Neuronal stem cell (in vitro differentiated cells): ENCODE data around the gene STARD13.

Source experiments
- DNase-seq: peaks from one replicate; pipeline ENCODE4 v3.0.0-alpha.2; 2013; ENCODE audit warnings: low spot score
- H2AFZ ChIP-seq: one replicate; pipeline ENCODE4 v1.6.1; 2013; ENCODE audit warnings: mild to moderate bottlenecking, low read length, inconsistent platforms
- H2AK5ac ChIP-seq: 2 replicates; pipeline ENCODE4 v1.6.1; 2013; ENCODE audit warnings: low read depth, mild to moderate bottlenecking, inconsistent platforms, low read length, moderate library complexity, mixed read lengths
- H2BK120ac ChIP-seq: 2 replicates; pipeline ENCODE4 v1.6.1; 2013; ENCODE audit warnings: low read depth, mild to moderate bottlenecking, inconsistent platforms, low read length, moderate library complexity, mixed read lengths
- H2BK12ac ChIP-seq: one replicate; pipeline ENCODE4 v1.6.1; 2013; ENCODE audit warnings: low read length, inconsistent platforms
- H2BK15ac ChIP-seq: 2 replicates; pipeline ENCODE4 v1.6.1; 2013; ENCODE audit warnings: mild to moderate bottlenecking, low read length, inconsistent platforms, mixed read lengths
- H2BK5ac ChIP-seq: one replicate; pipeline ENCODE4 v1.6.1; 2013; ENCODE audit warnings: inconsistent platforms, mild to moderate bottlenecking, low read length, moderate library complexity
- H3K14ac ChIP-seq: one replicate; pipeline ENCODE4 v1.6.1; 2013; ENCODE audit warnings: low read length, inconsistent platforms
- H3K18ac ChIP-seq: 2 replicates; pipeline ENCODE4 v1.6.1; 2013; ENCODE audit warnings: low read length, inconsistent platforms
- H3K23ac ChIP-seq: 2 replicates; pipeline ENCODE4 v1.6.1; 2013; ENCODE audit warnings: low read depth, mild to moderate bottlenecking, mixed read lengths, low read length, inconsistent platforms; ENCODE audit not compliant: poor library complexity
- H3K27ac ChIP-seq: replicated peaks from 3 replicates; pipeline ENCODE4 v1.5.1; 2013; ENCODE audit warnings: low read length, inconsistent platforms
- H3K27me3 ChIP-seq, 3 experiments: 2 replicates each; pipeline ENCODE4 v1.6.1; 2013; ENCODE audit warnings: low read length in 3 of 3, mild to moderate bottlenecking in 2 of 3, inconsistent platforms in 1 of 3, low read depth in 1 of 3, mixed read lengths in 1 of 3, moderate library complexity in 1 of 3; ENCODE audit not compliant: control insufficient read depth in 3 of 3, insufficient read depth in 3 of 3
- H3K36me3 ChIP-seq, 2 donors: replicated peaks in 1 of 2; 2 replicates each; pipeline ENCODE4 v1.6.1; 2013; ENCODE audit warnings: low read length in 2 of 2; ENCODE audit not compliant: control insufficient read depth in 2 of 2, insufficient read depth in 2 of 2
- H3K4ac ChIP-seq: 2 replicates; pipeline ENCODE4 v1.6.1; 2013; ENCODE audit warnings: inconsistent platforms, mild to moderate bottlenecking, low read length, moderate library complexity
- H3K4me1 ChIP-seq, 2 donors: 1 replicate in 1 of 2; 2 replicates in 1 of 2; pipeline ENCODE4 v1.6.1; 2013; ENCODE audit warnings: low read length in 2 of 2, low read depth in 1 of 2; ENCODE audit not compliant: control insufficient read depth in 2 of 2, insufficient read depth in 1 of 2
- H3K4me2 ChIP-seq: one replicate; pipeline ENCODE4 v1.6.1; 2013; ENCODE audit warnings: mild to moderate bottlenecking, low read length, inconsistent platforms; ENCODE audit not compliant: insufficient read depth, poor library complexity, severe bottlenecking
- H3K4me3 ChIP-seq, 2 donors: 2 replicates each; pipeline ENCODE4 v1.5.1; 2013; ENCODE audit warnings: low read length in 2 of 2, mild to moderate bottlenecking in 2 of 2, inconsistent platforms in 1 of 2, moderate library complexity in 1 of 2
- H3K79me1 ChIP-seq: one replicate; pipeline ENCODE4 v1.6.1; 2013; ENCODE audit warnings: low read depth, mild to moderate bottlenecking, inconsistent platforms, low read length, moderate library complexity
- H3K9ac ChIP-seq: one replicate; pipeline ENCODE4 v1.6.1; 2013; ENCODE audit warnings: mild to moderate bottlenecking, low read depth, low read length, inconsistent platforms; ENCODE audit not compliant: poor library complexity
- H3K9me3 ChIP-seq, 2 donors: replicated peaks in 1 of 2; 2 replicates each; pipeline versions ENCODE3 to v1.6.1; 2013; ENCODE audit warnings: low read length in 2 of 2, mild to moderate bottlenecking in 2 of 2, inconsistent platforms in 1 of 2, low read depth in 1 of 2, mixed read lengths in 1 of 2, moderate library complexity in 1 of 2; ENCODE audit not compliant: control insufficient read depth in 2 of 2, insufficient read depth in 1 of 2
- H4K8ac ChIP-seq: one replicate; pipeline ENCODE4 v1.6.1; 2013; ENCODE audit warnings: low read depth, mild to moderate bottlenecking, inconsistent platforms, low read length, moderate library complexity
- H4K91ac ChIP-seq: one replicate; pipeline ENCODE4 v1.6.1; 2013; ENCODE audit warnings: low read length, low read depth, mild to moderate bottlenecking, inconsistent platforms; ENCODE audit not compliant: poor library complexity
- WGBS, 2 donors: extraction: QIAGEN DNeasy Blood & Tissue Kit; methylation state at CpG; one replicate each; pipeline ENCODE4 v1.1.7; 2013; ENCODE audit warnings: missing lambda C conversion rate in 2 of 2, mixed read lengths in 1 of 2; ENCODE audit not compliant: insufficient read length in 2 of 2, insufficient replicate concordance in 1 of 2; ENCODE audit errors: extremely low coverage in 2 of 2; 5-methylcytosine and 5-hydroxymethylcytosine counted together

The STARD13 gene

DNA sequence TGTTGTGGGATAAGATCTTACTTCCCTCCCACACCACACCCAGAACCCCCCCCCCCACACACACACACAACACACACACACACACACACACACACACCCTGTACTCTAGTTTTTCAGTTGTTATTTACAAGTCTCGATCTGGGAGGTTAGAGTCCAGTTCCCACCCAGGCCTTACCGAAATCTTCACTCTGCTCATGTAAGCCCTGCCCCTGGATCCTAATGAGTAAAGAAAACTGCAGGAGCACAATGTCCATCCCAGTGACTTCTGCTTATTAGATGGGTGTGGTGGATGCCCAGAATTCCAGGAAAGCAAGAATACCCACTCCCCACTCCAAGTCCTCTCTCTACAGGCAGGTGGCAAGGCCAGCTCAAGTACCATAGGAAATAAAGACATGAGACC, 23.0 kb downstream of the STARD13 start:
- WGBS, 2 donors, result no CpG with 5 or more reads among the region's 2 CpGs
- H2BK15ac ChIP-seq, result no peak overlapping the region
- peaks cover 0 to 9% (median 0%) of the 10 kb centered on the region in 3 experiments for H3K27me3 ChIP-seq
- H2AK5ac ChIP-seq, result no peak overlapping the region
- no peak for DNase-seq
- no peak overlapping the region for H2AFZ ChIP-seq
- H4K8ac ChIP-seq, result no peak overlapping the region
- no peak overlapping the region for H2BK12ac ChIP-seq
- no peak overlapping the region for H3K4me2 ChIP-seq
- no peak overlapping the region for H3K18ac ChIP-seq
- H3K79me1 ChIP-seq, result no peaks in the 10 kb centered on the region
- H3K14ac ChIP-seq, result no peak overlapping the region
- H3K9me3 ChIP-seq, result no peaks in the 10 kb centered on the region
- no peak overlapping the region for H3K23ac ChIP-seq
- H4K91ac ChIP-seq, result no peak overlapping the region
- peaks cover 6 to 20% of the 10 kb centered on the region in 2 donors for H3K4me1 ChIP-seq
- H3K27ac ChIP-seq, result no peak overlapping the region
- H3K36me3 ChIP-seq, result no peaks in the 10 kb centered on the region
- no peak overlapping the region for H3K9ac ChIP-seq
- no peak overlapping the region for H2BK120ac ChIP-seq
- no peak overlapping the region for H2BK5ac ChIP-seq
- H3K4me3 ChIP-seq, result no peak overlapping the region
- H3K4ac ChIP-seq, result no peak overlapping the region

DNA sequence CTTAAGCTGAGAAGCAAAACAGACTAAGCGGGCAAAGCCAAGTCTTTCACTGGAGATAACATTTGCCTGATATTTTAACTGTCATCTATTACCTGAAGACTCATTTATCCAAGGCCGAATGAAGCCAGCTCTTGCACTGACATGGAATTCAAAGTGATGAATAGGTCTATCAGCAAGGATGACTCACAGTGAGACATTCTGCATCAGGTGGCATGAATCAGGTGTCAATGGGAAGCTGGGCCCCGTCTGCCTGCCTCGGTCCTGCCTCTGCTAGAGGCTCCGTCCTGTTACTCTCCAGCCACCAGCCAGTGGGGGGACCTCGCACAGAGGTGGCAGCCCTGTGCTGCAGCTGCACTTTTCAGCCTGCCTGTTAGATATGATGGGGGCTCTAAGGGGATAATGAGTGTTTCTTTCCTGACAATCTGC, 23.5 kb downstream of the STARD13 start:
- no peak overlapping the region for H3K27ac ChIP-seq

DNA sequence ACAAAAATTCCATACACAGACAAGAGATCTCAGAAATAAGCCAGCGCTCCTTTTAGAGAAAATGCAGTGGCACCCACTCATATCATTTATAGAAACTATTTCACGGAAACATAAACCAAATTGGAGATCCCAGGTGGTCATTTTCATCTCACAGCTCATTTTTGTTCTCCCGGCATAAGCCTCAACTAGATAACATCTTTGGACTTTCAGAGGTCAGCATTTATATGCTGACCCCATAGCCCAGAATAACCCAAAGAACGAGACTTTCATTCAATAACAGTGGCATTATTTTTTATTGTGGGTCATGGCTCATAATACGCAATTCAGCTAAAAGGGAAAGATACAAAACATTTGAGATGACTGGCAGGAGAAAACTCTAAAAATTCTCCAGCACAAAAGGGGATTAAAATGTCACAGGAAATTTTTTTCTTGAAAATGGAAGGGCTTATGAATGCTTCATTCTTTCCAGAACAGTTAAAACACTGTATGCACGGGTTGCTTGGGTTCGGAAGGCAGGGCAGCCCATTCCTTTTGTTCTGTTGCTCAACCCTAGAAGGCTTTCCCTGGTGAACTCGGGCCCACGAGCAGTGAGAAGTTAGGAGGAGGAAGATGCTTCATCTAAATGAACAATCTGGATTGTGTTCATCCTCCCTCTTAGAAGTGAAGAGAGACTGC, 24.0 kb downstream of the STARD13 start:
- DNase-seq, result no peak
- peaks cover 0 to 9% (median 0%) of the 10 kb centered on the region in 3 experiments for H3K27me3 ChIP-seq
- H3K23ac ChIP-seq, result no peak overlapping the region
- no peak overlapping the region for H2BK5ac ChIP-seq
- H3K4ac ChIP-seq, result no peak overlapping the region
- H2BK15ac ChIP-seq, result no peak overlapping the region
- no peaks in the 10 kb centered on the region for H3K9me3 ChIP-seq
- H2BK12ac ChIP-seq, result no peak overlapping the region
- H3K4me1 ChIP-seq, result peaks cover 6 to 30% of the 10 kb centered on the region in 2 donors
- H2BK120ac ChIP-seq, result no peak overlapping the region
- H4K91ac ChIP-seq, result no peak overlapping the region
- no CpG with 5 or more reads among the region's 9 CpGs for WGBS, 2 donors
- H4K8ac ChIP-seq, result no peak overlapping the region
- H3K4me3 ChIP-seq, result no peak overlapping the region
- no peaks in the 10 kb centered on the region for H3K36me3 ChIP-seq
- H3K4me2 ChIP-seq, result no peak overlapping the region
- no peak overlapping the region for H3K18ac ChIP-seq
- no peaks in the 10 kb centered on the region for H3K79me1 ChIP-seq
- H3K9ac ChIP-seq, result no peak overlapping the region
- H2AFZ ChIP-seq, result no peak overlapping the region
- no peak overlapping the region for H2AK5ac ChIP-seq
- no peak overlapping the region for H3K14ac ChIP-seq
- no peak overlapping the region for H3K27ac ChIP-seq

More for the DNA sequence above, 23.5 kb downstream of the STARD13 start:
- no CpG with 5 or more reads among the region's 6 CpGs for WGBS, 2 donors
- Histone ChIP-seq H3K79me1 (no peaks in the 10 kb centered on the region), H3K23ac (no peak overlapping the region), H2BK120ac (no peak overlapping the region), H3K4me2 (no peak overlapping the region), H3K18ac (no peak overlapping the region), H3K9me3 (no peaks in the 10 kb centered on the region), H3K14ac (no peak overlapping the region), H2BK12ac (no peak overlapping the region), H3K4me3 (no peak overlapping the region), H3K4ac (no peak overlapping the region), H4K8ac (no peak overlapping the region), H4K91ac (no peak overlapping the region), H2BK15ac (no peak overlapping the region), H2AK5ac (no peak overlapping the region), H2BK5ac (no peak overlapping the region), H2AFZ (no peak overlapping the region), H3K27me3 (peaks cover 0 to 9% (median 0%) of the 10 kb centered on the region in 3 experiments), H3K36me3 (no peaks in the 10 kb centered on the region), H3K4me1 (peaks cover 6 to 24% of the 10 kb centered on the region in 2 donors), H3K9ac (peak overlapping the region; percentile 79)
- no peak for DNase-seq

DNA sequence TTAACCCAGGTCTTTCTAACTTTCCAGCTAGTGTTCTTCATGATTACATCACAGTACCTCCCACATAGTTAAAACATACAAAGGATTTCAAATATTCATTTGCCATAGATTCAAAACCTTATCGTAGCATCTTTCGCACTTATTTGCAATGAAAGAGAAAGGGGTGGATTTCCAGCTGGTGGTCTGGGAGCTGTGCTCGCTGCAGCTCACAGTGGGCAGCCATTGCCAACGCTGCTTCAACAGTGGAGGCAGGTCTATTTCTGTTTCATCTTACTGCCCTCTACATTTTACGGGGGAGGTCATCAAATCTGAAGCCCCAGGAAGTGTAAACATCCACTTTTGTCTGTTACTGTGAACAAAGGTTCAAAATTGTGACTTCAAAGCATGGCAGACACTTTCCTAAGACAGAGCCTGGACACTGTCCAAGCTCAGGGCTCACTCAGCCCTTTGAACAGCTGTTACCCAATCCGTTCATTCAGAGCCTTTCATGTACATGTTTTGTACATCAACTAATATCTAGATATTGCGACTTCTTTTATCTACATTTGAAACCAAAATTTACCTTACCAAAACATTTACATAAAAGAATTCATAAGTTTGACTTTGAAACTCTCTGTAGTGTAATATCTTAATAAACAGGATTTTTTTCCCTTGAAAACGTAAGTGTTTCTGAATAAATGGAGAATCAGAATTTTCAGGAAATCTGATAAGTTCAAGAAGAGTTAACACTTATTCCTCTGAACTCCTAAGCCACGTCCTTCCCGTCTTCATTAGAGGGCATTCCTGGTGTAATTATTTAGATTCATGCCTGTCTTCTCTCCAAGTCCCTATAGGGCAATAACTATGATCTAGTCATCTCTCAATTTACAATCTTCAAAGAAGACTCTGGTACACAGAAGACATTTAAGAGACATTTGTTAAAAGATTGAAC, 25.1 kb downstream of the STARD13 start:
- H3K9ac ChIP-seq, result no peak overlapping the region
- no peak overlapping the region for H3K27ac ChIP-seq
- no peak overlapping the region for H2BK15ac ChIP-seq
- no peak overlapping the region for H3K23ac ChIP-seq
- H2AFZ ChIP-seq, result no peak overlapping the region
- no peak overlapping the region for H3K4ac ChIP-seq
- H3K4me3 ChIP-seq, result no peak overlapping the region
- no CpG with 5 or more reads among the region's 10 CpGs for WGBS, 2 donors
- no peak overlapping the region for H3K18ac ChIP-seq
- peaks cover 0 to 9% (median 0%) of the 10 kb centered on the region in 3 experiments for H3K27me3 ChIP-seq
- no peak overlapping the region for H4K8ac ChIP-seq
- H3K36me3 ChIP-seq, result no peaks in the 10 kb centered on the region
- H3K9me3 ChIP-seq, result no peaks in the 10 kb centered on the region
- no peak overlapping the region for H4K91ac ChIP-seq
- H3K4me2 ChIP-seq, result no peak overlapping the region
- DNase-seq, result no peak
- no peak overlapping the region for H2BK5ac ChIP-seq
- peaks cover 9 to 35% of the 10 kb centered on the region in 2 donors for H3K4me1 ChIP-seq
- H2BK120ac ChIP-seq, result no peak overlapping the region
- no peaks in the 10 kb centered on the region for H3K79me1 ChIP-seq
- no peak overlapping the region for H3K14ac ChIP-seq
- no peak overlapping the region for H2BK12ac ChIP-seq
- no peak overlapping the region for H2AK5ac ChIP-seq
